GDM1 (cell line): ENCODE results near the gene AKAP6.

Experiments
- DNase-seq: peaks from one replicate; lab custom pipeline; 2025; lab: John Stamatoyannopoulos, UW

Gene AKAP6

DNA sequence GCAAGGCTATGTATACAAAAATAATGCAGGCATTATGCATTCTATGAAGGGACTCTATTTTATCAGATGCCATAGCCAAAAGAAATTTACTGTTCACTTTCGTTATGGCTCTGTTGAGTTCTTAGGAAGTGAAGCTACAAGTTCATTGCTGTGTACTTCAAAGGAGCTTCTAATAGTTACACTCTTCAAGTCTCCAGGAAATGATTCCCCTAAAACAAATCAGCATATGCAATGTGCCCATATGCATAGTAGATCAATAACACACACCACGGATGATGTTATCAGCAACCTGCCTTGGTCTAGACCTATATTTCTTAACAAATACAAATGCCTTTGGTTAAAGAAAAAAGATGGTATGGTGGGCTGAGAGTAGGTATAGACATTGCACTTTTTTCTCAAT is 83.4 kb downstream of the AKAP6 start:
- no peak for DNase-seq

DNA sequence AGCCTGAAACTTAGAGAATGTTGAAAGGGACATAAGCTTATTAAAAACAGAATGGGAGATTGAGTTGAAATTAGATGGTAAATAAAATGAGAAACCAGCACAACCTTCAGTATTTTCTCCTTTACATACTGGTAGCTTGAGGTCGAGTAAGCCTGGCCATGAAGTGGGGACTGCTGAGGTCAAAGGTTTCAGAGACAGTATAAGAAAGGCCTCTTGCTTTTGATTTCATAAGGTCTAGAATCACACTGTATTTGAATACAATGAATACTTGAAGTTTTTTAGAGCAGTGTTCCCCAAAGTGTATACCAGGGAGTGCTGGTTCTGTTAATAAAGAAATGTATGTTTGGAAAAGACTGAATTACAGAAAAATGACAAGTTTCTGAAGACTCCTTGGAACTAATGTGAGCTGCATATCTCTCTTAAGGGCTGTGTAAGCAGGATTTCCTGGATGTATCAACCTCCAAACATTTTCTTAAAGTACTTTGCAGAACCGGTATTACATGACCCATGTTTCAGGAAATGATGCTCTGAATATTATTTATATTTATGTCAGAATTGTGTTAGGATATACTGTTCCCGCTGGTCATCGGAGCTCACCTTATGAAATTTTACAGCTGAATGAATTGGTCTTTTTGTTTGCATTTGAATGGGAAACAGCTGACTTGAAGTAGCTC is 85.0 kb downstream of the AKAP6 start:
- no peak for DNase-seq

DNA sequence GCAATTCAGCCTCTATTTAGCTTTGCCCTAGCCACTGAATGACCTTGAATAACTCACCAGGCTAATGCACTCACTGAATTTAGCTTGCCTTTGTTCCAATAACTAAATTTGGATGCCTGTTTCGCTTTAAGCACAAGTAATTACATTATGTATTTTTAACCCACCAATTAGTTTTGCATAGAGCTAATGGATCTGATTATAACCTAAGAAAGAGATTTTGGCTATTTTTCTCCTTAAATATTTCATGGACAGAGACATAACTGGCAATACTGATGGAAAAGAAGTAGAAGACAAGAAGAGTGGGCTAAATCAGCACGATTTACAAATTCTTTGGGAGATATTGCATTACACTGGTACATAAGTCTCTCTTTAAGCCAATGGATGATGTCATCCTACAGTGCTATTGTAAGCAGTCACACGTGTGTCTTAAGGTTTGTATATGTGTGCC is 85.7 kb downstream of the AKAP6 start:
- no peak for DNase-seq

DNA sequence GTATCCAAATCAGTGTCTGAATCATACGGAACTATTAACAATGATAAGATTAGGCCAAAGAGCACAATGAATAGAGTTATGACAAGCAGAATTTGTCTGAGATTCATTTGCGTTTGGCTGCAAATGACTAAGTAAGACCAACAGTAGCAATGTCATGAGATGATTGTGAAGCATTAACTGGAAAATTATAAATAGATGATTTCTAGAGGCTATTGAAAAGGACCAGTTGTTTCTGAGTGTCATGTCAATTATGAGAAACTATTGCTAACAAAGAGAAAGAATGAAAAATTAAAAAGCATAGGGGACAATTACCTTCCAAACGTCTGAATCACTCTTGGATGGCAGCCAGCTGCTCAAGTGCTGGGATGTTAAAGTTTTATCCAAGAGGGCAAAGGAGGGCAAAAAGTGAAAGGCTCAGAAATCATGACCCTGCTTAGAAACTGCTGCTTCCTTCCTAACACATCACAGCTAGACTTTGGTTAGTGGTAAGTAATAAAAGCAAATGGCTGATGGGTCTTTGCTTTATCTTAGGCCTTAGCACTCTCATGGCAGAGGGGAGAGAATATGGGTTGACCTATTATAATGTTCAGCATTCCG is 89.0 kb downstream of the AKAP6 start:
- DNase-seq: no peak

DNA sequence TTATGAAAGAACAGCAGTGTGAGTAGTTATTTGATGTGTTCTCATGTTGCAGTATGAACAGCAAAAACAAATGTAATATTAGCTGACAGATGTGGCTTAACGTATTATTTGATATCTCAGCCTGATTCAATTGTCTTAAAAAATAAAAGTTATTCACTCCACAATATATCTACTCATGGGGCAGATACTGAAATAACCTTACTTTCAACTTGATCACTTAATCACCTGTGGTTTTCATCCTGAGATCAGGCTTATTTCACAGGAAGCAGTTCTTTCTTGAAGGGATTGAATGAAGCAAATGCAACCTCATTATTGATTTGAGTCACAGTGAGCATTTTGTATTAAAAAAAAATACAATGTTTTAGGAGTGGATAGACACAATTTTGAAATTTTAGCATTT is 90.3 kb downstream of the AKAP6 start:
- no peak for DNase-seq

DNA sequence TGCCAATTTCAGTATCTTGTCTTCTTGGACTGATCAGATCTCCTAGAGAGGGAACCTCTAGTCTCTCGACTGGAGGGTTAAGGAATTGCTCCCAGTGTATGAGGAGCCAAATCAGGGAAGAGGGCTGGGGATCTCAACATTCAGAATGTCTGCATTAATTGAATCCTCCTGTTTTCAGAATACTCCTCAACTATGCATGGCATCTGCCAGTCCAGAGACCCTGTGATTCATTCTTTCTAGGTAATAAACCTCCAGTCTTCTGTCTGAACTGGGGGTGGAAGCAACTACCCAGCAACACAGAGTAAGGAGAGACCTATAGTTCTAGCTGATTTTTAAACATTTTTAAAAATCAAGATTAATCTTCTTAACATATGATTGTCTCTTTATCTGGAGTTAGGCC is 92.7 kb downstream of the AKAP6 start:
- DNase-seq: no peak

DNA sequence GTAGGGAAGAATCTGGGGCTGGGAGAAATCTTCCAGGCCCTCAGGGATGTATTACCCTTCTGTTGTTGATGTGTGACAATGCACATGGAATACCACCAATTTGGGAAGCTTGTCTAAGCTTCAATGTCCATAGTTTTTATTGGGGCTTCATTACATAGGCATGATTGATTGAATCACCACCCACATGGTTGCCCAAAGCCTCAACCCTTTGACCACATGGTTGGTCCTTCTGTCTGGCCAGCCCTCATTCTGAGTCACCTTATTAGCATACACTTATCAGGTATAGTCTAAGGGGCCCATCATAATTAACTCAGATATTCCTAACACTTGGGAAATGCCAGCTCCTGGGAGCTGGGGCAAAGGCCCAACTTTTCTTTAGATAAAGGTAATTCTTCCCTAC is 93.3 kb downstream of the AKAP6 start:
- DNase-seq: no peak

DNA sequence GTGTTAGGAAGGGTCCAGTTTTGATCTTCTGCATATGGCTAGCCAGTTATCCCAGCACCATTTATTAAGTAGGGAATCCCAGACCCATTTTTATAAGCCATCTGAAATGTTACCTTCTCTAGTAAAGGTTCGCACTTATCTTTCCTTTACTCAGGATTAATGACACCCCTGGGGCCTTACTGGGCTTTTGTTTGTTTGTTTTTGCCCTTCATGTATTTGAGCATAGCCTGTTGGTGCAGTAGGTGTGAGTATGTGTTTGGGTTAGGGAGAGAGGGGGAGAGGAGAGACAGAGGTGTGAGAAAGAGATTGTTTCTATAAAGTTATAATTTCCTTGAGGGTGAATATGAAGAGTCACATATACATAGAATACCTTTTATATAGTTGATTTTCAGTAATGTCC is 96.9 kb downstream of the AKAP6 start:
- DNase-seq: no peak

DNA sequence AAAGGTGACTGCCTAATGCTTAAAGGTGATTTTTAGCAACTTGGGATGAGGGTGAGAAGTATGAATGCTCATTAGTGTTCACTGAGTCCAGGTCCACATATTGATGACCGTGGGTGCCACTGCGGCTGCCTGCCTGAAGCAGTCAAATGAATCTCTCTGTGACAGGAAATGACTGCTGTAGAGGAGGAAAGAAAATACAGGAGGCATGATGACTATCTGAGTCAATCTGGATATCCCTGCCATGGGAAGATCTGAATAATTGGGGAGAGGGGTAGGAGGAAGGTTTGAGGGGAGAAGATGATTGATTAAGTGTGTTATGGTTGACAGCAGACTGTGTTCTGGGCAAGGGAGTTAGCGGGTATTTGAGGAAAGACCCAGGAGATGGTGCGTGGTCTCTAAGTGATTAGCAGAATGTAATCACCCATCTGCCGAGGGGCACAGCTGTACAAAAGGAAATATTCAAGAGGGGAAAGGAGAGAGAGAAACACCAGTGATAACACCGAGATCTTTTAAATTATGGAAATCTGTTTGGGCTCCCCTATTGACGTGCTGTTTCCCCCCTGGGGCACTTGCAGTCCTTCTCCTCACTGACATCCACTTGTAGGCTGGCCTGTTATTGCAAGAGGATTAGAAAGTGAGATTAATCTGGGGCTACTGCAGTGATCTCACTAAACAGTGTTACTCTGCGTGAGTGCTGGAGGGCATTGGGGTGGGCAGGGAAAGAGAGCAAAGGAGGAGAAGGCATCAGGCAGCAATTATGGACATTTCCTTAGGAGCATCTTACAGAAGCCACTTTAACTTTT is 97.7 kb downstream of the AKAP6 start:
- DNase-seq: no peak

DNA sequence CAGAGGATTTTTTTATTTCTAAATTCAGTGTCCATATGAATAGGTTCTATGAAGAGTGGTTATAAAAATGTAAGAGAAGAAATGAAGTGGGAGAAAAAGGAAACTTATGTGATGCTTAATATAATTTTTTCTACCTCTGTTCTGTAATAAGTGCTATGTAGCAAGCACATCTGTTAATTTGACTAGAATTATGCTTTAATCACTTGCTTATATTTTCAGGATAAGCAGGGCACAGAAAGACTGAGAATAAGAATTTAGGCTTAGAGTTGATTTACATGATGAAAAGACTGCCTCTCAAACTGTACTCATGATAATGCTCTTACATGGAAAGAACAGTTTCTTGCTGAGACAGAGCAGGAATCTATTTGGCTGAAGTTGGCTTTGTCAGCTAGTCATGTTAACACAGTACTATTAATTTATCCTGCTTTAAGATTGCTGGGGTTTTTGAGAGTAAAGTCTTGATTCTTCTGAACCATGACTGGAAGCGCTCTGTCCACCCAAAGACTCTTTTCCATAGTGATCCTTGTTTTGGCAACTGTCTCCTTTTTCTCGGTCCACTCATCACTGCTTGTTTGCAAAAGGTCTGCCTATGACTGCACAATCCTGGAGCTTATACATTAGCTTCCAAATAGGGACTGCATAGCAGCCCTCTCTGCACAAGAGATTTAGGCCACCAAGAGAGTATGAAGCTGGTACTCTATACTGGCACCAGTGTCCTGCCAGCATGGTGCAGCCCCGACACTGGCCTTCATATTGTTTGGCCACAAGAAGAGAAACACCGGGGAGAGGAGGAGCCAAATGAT is 98.8 kb downstream of the AKAP6 start:
- DNase-seq: no peak

DNA sequence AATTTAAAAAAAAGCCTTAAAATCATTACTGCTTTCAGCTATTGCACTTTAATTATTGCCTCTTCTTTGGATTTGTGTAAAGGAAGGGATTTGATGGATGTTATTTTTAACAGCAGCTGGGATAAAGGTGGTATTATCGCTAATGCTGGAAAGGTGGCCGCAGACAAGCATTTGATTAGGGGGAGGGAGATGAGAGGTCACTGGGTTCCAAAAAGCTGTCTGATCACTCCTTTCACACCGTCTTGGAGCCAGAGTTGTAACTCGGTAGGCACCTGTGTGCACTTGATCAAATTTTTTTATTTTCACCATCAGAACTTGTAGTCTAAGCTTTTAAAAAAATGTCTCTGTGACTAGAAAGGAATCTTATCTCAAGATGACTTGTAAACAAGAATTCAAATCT is 99.8 kb downstream of the AKAP6 start:
- no peak for DNase-seq

DNA sequence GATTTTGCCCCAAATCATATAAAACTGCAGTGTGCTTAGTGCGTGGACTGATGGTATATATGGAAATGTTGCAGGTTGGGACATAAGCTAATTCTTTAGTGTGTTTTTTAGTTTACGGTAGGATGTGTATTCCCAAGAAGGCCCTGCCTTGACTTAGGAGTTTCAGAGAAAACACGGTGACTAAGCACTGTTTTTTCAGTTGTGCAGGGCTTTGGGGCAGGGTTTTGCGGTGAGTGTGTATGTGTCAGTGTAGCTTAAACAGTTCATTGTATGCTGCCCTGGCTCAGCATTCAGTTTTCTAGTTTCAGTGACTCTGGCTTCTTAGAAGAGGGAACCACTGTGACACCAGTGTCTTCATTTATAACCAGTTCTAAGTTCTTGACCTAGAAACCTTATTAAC is 101.2 kb downstream of the AKAP6 start:
- DNase-seq: no peak

DNA sequence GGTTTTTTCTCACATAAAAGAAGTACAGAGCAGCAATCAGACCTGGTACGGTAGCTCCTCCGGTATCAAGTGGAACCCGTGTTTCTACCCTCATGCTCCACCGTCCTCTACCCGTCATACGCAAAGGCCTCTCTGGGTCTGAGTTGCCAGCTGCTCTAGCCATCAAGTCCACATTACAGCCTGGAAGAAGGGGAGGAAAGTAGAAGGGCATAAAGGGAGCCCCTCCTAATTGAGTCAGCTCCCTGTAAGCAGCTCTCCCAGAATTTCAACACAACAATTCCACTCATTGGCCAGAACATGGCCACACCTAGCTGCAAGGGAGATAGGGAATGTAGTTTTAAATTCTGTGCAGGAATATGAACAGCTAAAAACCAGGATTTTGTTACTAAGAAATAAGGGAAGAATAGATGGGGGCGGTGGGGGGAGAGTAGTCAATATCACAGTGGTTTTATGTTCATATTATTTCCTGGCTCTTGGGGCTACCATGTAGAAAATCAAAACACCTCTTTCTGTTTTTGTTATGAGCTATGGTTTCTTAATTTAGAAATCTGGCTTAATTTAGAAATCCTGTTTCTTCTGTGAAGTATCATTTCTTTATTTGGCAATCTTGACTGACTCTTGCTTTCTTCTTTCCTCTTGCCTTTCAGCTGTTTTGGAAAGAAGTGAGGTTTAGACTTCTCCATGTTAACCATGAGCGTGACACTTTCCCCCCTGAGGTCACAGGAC is 103.9 kb downstream of the AKAP6 start:
- DNase-seq: no peak

DNA sequence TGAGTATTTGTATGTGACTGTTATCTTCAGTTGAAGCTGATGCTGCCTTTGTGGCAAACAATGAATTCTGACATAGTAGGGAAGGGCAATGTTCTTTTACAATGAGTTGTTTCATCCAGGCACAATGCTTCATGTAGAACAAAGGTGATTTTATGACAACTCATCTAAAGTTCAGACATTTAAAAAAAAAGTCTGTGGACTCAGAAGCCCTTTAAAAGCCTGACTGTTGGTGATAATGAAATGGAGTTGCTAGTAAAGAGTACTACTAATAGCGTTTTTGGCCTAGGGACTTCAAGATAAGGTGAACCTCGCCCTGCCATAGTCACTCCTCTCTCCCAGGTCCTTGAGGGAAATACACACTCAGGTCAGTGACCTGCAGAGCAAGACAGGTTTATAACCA is 105.1 kb downstream of the AKAP6 start:
- no peak for DNase-seq

DNA sequence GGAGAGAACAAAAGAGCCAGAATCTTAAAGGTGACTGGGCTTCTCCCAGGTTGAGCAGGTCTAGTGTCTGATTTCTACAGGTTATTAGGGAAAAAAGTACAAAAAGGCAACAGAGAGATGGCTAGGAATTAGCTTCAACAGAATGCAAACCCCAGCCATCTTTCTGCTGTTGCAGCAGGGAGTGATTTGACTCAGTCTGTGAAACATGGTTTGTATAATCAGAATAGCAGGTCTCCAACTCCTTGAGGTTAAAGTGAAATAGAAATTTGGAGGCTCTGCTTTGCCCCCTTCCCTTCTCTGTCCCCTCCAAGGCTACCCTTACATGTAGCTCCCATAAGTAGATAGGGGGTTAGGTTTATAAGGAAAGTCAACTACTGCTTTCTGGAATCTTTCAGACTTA is 105.8 kb downstream of the AKAP6 start:
- no peak for DNase-seq

DNA sequence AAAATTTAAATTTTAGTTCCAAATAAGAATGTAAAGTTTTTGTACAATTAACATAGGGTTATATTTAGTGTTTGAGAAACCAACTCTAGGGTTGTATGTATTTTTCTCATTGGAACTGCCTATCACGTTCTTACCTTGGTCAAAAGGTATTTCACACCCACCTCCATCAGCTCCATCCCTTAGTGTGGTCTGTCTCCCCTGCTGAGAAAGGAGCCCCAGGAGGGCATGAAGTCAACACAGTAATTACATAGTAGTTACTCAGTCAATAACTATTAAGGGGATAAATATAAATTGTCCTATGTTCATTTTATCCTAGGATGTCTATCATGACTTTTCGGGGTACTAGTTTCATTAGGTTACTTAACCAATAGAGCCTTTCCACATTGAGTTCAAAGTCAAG is 106.3 kb downstream of the AKAP6 start:
- DNase-seq: no peak

DNA sequence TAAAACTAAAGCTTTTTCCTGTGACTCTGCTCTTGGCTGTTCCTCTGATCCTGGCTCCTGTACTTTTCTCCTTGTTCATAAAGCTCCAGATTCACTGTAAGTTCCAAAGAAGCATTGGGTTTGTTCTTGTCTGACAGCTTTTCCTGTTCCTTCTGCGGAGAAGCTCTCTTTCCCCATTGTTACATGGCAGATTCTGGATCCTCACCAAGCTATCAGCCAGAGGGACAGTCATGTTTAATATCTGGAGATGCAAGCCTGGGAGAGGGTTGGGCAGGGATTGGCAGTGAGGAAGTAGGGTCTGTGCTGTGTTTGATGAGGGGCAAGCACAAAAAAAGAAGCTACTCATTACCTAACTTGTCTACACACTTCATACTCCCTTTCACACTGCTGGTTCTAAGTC is 107.9 kb downstream of the AKAP6 start:
- no peak for DNase-seq

DNA sequence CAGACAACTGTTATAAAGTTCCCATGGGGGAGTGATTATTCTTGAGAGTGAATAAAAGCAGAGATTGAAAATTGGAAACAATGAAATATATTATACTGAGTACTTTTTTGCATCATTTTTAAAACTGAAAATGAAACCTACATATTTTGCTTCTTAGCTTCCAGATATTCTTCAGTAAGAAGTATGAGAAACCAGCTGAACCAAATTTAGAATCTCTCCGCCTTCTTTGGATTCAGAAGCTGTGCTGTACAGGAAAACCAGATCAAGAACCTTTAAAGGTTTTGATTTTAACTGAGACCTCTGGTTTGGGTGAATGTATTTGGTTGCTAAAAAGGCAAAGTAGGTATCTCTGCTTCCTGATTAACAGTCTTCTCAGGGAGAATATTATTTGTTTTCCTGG is 109.4 kb downstream of the AKAP6 start:
- DNase-seq: no peak

DNA sequence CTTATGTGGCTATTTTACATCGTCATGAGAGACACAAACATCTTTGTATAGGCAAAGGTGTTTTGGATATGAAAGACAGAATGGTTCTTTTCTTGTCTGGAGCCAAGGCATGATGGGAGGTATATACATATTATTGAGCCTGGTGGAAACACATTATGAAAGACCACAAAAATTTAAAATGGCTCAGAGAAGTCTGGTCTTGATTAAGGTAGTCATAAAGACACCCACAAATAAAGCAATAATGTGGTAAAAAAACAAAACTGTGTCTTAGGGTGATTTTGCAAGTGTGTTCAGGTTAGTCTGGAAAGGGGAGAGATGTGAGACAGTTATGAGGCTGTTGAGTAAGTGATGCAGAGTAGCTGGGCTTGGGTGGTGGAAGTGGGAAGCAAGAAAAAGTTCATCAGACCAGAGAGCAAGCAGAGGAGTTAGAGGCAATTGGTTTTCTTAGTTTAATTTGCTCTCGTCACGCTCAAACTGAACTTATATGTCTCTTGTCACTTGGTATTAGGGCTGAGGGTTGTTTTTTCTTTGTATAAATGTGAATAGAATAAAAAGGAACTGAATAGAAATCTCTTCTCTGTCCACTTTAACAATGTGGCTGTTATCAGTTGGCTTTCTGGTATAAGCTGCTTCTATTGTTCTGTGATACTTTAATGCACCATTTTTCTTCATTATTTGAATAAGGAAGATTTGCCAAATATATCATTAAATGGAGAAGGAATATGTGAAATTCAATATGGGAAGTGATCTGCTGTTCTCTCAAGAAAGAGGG is 115.0 kb downstream of the AKAP6 start:
- no peak for DNase-seq

DNA sequence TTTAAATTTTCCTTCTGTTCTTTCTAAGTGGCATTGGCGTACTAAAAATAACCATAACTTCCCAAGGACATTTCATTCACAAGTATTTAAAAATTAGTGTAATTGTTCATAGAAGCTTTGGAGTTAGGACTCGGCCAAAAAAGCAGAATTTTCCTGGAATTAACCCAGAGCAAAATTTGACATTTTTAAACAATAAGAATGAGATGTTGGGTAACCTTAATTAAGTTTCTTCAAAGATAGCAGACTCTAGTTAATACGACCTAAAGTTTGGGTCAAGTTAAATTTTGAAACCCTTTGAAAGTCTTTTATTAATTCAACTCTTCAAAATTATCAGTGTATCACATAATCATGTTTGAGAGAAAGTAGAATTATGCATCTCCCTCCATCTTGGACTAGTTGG is 118.3 kb downstream of the AKAP6 start:
- DNase-seq: no peak

DNA sequence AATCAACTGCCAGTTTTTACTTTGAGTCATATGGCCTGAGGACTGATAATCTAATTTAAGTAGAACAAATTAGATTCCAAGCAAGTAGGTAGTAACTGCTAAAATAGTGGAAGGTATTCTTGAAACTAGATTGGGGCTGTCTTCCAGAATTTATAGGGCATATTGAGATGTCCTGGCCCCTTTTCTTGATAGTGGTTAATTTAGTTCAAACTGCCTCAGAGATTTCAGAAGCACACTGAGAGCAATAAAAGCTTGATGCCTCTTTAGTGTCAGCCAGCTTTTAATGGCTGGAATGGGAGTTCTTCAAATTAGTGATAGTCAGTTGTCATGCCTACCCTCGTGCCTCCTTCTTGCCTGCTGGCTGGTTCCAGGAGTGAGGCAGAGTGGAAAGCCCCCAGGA is 120.5 kb downstream of the AKAP6 start:
- no peak for DNase-seq
